HEK293T (cell line): ENCODE data around the gene COL5A1.

Experiments
- CTCF ChIA-PET: fragments of 350-600 bp; formaldehyde crosslinking; extraction: SDS; loops from one replicate; lab custom pipeline; 2021; ENCODE audit warnings: antibody characterized with exemption, inconsistent platforms; lab: Yijun Ruan, JAX
- POLR2A ChIA-PET: fragments of 350-600 bp; formaldehyde crosslinking; extraction: SDS; loops from one replicate; lab custom pipeline; 2020; ENCODE audit warnings: antibody characterized with exemption, inconsistent platforms; lab: Yijun Ruan, JAX
- DNase-seq: peaks from one replicate; pipeline ENCODE4 v3.0.0; 2012; ENCODE audit warnings: mixed read lengths; ENCODE audit errors: extremely low spot score
- ARNT ChIP-seq: fragments of 450-650 bp; IDR thresholded peaks from 2 replicates; pipeline ENCODE4 v1.6.1; 2017; ENCODE audit warnings: mild to moderate bottlenecking
- BHLHE40 ChIP-seq: fragments of 450-650 bp; IDR thresholded peaks from 2 replicates; pipeline ENCODE4 v1.6.1; 2016; ENCODE audit warnings: mild to moderate bottlenecking, moderate library complexity, borderline replicate concordance
- CTBP1 ChIP-seq: fragments of 450-650 bp; IDR thresholded peaks from 2 replicates; pipeline ENCODE4 v1.6.1; 2016; ENCODE audit warnings: borderline replicate concordance
- ELF4 ChIP-seq: fragments of 450-650 bp; IDR thresholded peaks from 2 replicates; pipeline ENCODE4 v1.6.1; 2017; ENCODE audit warnings: antibody characterized with exemption
- FOXA1 ChIP-seq: fragments of 450-650 bp; IDR thresholded peaks from 2 replicates; pipeline ENCODE4 v1.6.1; 2016; ENCODE audit warnings: mild to moderate bottlenecking
- FOXK2 ChIP-seq: fragments of 450-650 bp; IDR thresholded peaks from 2 replicates; pipeline ENCODE4 v1.6.1; 2016; ENCODE audit warnings: mild to moderate bottlenecking
- FOXM1 ChIP-seq: fragments of 450-650 bp; IDR thresholded peaks from 2 replicates; pipeline ENCODE4 v1.6.1; 2017; ENCODE audit warnings: mild to moderate bottlenecking, borderline replicate concordance
- HDGF ChIP-seq: fragments of 450-650 bp; IDR thresholded peaks from 2 replicates; pipeline ENCODE4 v1.6.1; 2017; ENCODE audit warnings: antibody characterized with exemption, borderline replicate concordance
- L3MBTL2 ChIP-seq: fragments of 450-650 bp; conservative IDR thresholded peaks from 2 replicates; pipeline ENCODE4 v1.6.1; 2016; ENCODE audit warnings: mild to moderate bottlenecking
- LEF1 ChIP-seq: fragments of 450-650 bp; IDR thresholded peaks from 2 replicates; pipeline ENCODE4 v1.6.1; 2017; ENCODE audit warnings: mild to moderate bottlenecking, borderline replicate concordance
- NFRKB ChIP-seq: fragments of 450-650 bp; IDR thresholded peaks from 2 replicates; pipeline ENCODE4 v1.6.1; 2016; ENCODE audit warnings: mild to moderate bottlenecking, moderate library complexity
- PKNOX1 ChIP-seq: fragments of 450-650 bp; IDR thresholded peaks from 2 replicates; pipeline ENCODE4 v1.6.1; 2016
- SP1 ChIP-seq: fragments of 450-650 bp; IDR thresholded peaks from 2 replicates; pipeline ENCODE4 v1.6.1; 2017
- SUZ12 ChIP-seq: fragments of 450-650 bp; IDR thresholded peaks from 2 replicates; pipeline ENCODE4 v1.6.1; 2016; ENCODE audit warnings: mild to moderate bottlenecking
- TARDBP ChIP-seq: fragments of 450-650 bp; IDR thresholded peaks from 2 replicates; pipeline ENCODE4 v1.6.1; 2016
- ZNF384 ChIP-seq: fragments of 450-650 bp; IDR thresholded peaks from 2 replicates; pipeline ENCODE4 v1.6.1; 2016

COL5A1 gene

GRCh38 chr9:134728021-134728795, 86.6 kb downstream of the COL5A1 start:
- DNase-seq: no peak
- CTCF ChIA-PET: no interaction called here
- POLR2A ChIA-PET: no interaction called here
- no peak for TF ChIP-seq HDGF
- no peak for TF ChIP-seq FOXA1
- no peak for TF ChIP-seq NFRKB
- TF ChIP-seq L3MBTL2: no peak
- TF ChIP-seq PKNOX1: no peak
- TF ChIP-seq FOXM1: no peak
- TF ChIP-seq ELF4: no peak
- TF ChIP-seq ARNT: no peak
- no peak for TF ChIP-seq CTBP1
- TF ChIP-seq TARDBP: no peak
- no peak for TF ChIP-seq SP1
- TF ChIP-seq ZNF384: no peak
- TF ChIP-seq FOXK2: no peak
- no peak for TF ChIP-seq SUZ12
- TF ChIP-seq BHLHE40: no peak
- TF ChIP-seq LEF1: no peak

- POLR2A ChIA-PET: no interaction called here
Measured at GRCh38 chr9:134728801-134729495, 87.3 kb downstream of the COL5A1 start.

GRCh38 chr9:134730011-134730760, 88.6 kb downstream of the COL5A1 start:
- DNase-seq: no peak
- TF ChIP-seq SP1: no peak
- TF ChIP-seq ARNT: no peak
- TF ChIP-seq FOXM1: no peak
- TF ChIP-seq BHLHE40: no peak
- TF ChIP-seq FOXK2: no peak
- no peak for TF ChIP-seq NFRKB
- TF ChIP-seq HDGF: no peak
- TF ChIP-seq L3MBTL2: no peak
- no peak for TF ChIP-seq TARDBP
- no peak for TF ChIP-seq FOXA1
- TF ChIP-seq ZNF384: no peak
- TF ChIP-seq ELF4: no peak
- TF ChIP-seq CTBP1: no peak
- no peak for TF ChIP-seq LEF1
- TF ChIP-seq SUZ12: no peak
- TF ChIP-seq PKNOX1: no peak
- ChIA-PET POLR2A (interaction anchor here (1.4 kb wide), 1 partner anchor 23 kb away, joined by 3 read pairs; no protein-coding TSS in a partner anchor), CTCF (no interaction called here)

More at GRCh38 chr9:134728801-134729495, 87.3 kb downstream of the COL5A1 start:
- CTCF ChIA-PET: no interaction called here
- no peak for TF ChIP-seq ELF4
- DNase-seq: no peak

- POLR2A ChIA-PET: interaction anchor here (1.4 kb wide), 1 partner anchor 24 kb away, joined by 3 read pairs; no protein-coding TSS in a partner anchor
- TF ChIP-seq ZNF384 (no peak), SUZ12 (no peak), PKNOX1 (no peak)
- no peak for DNase-seq
- CTCF ChIA-PET: no interaction called here
Measured at GRCh38 chr9:134730761-134731496, 89.3 kb downstream of the COL5A1 start.

- ChIA-PET POLR2A (interaction anchor here (1.4 kb wide), 1 partner anchor 25 kb away, joined by 3 read pairs; no protein-coding TSS in a partner anchor), CTCF (no interaction called here)
- DNase-seq: no peak
- TF ChIP-seq SUZ12: no peak
Measured at GRCh38 chr9:134731497-134732391, 90.1 kb downstream of the COL5A1 start.
